ENCODE results near the gene SLC29A3.

- TF ChIP-seq, protein P1, sequence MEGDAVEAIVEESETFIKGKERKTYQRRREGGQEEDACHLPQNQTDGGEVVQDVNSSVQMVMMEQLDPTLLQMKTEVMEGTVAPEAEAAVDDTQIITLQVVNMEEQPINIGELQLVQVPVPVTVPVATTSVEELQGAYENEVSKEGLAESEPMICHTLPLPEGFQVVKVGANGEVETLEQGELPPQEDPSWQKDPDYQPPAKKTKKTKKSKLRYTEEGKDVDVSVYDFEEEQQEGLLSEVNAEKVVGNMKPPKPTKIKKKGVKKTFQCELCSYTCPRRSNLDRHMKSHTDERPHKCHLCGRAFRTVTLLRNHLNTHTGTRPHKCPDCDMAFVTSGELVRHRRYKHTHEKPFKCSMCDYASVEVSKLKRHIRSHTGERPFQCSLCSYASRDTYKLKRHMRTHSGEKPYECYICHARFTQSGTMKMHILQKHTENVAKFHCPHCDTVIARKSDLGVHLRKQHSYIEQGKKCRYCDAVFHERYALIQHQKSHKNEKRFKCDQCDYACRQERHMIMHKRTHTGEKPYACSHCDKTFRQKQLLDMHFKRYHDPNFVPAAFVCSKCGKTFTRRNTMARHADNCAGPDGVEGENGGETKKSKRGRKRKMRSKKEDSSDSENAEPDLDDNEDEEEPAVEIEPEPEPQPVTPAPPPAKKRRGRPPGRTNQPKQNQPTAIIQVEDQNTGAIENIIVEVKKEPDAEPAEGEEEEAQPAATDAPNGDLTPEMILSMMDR (IDR thresholded peaks at IDR 0.05), result peak in 1 of 3 donors; percentile 12
- TF ChIP-seq POLR2A (IDR thresholded peaks at IDR 0.05) (no peak), POLR2AphosphoS5 (IDR thresholded peaks at IDR 0.05) (no peak)
Observed at GRCh38 chr10:71302874-71303568, 16.0 kb upstream of the SLC29A3 start.

Measured in breast epithelium (tissue), 3 donors.